WTC11 (cell line): ENCODE results near the gene TMEM192. TPM values are rescaled to one million over a fixed set of nuclear protein-coding genes. Genes with fewer than 3 reads are reported as not detected.

Experiments used
- ATAC-seq: fragments of 200-7000 bp; cut with Tn5 transposase; 2 replicates; pipeline ENCODE4 v1.10.0; 2021; ENCODE audit warnings: mild to moderate bottlenecking, moderate library complexity
- CTCF ChIA-PET: fragments of 300-600 bp; sonication (Branson Sonifier 250); formaldehyde crosslinking; loops from one replicate; lab custom pipeline; 2021; ENCODE audit warnings: antibody characterized with exemption; lab: Charles Lee
- POLR2A ChIA-PET: fragments of 350-600 bp; sonication (Branson Sonifier 250); formaldehyde crosslinking; loops from one replicate; lab custom pipeline; 2021; ENCODE audit warnings: antibody characterized with exemption; lab: Charles Lee
- DNase-seq: peaks from one replicate; pipeline ENCODE4 v3.0.0; 2021; ENCODE audit warnings: low spot score
- H3K27ac Mint-ChIP-seq: 2 replicates; pipeline ENCODE4 v1.8.0; 2021; ENCODE audit warnings: mixed read lengths
- H3K27me3 Mint-ChIP-seq: 2 replicates; pipeline ENCODE4 v1.8.0; 2021; ENCODE audit warnings: low read depth, mild to moderate bottlenecking, moderate library complexity, mixed read lengths
- H3K36me3 Mint-ChIP-seq: 2 replicates; pipeline ENCODE4 v1.8.0; 2021; ENCODE audit warnings: mixed read lengths
- H3K4me1 Mint-ChIP-seq: 2 replicates; pipeline ENCODE4 v1.8.0; 2022; ENCODE audit warnings: mixed read lengths
- H3K4me3 Mint-ChIP-seq: 2 replicates; pipeline ENCODE4 v1.8.0; 2021; ENCODE audit warnings: mild to moderate bottlenecking, moderate library complexity, mixed read lengths
- H3K9me3 Mint-ChIP-seq: 2 replicates; pipeline ENCODE4 v1.8.0; 2021; ENCODE audit warnings: mixed read lengths
- ATF6 ChIP-seq: sonication (generic); formaldehyde crosslinking; IDR thresholded peaks from 2 replicates; pipeline ENCODE4 v1.8.1; 2023; ENCODE audit warnings: mild to moderate bottlenecking, missing genetic modification reagents
- E2F4 ChIP-seq: sonication (generic); formaldehyde crosslinking; IDR thresholded peaks from 2 replicates; pipeline ENCODE4 v1.8.1; 2022; ENCODE audit warnings: low read depth, mild to moderate bottlenecking, moderate library complexity, missing genetic modification reagents, borderline replicate concordance
- ELF4 ChIP-seq: sonication (generic); formaldehyde crosslinking; IDR thresholded peaks from 2 replicates; pipeline ENCODE4 v1.8.1; 2022; ENCODE audit warnings: low read depth, mild to moderate bottlenecking, moderate library complexity, missing genetic modification reagents
- ESRRA ChIP-seq: sonication (generic); formaldehyde crosslinking; IDR thresholded peaks from 2 replicates; pipeline ENCODE4 v1.8.1; 2022; ENCODE audit warnings: mild to moderate bottlenecking, missing genetic modification reagents, borderline replicate concordance
- GABPB1 ChIP-seq: sonication (generic); formaldehyde crosslinking; IDR thresholded peaks from 2 replicates; pipeline ENCODE4 v1.8.1; 2023; ENCODE audit warnings: mild to moderate bottlenecking, missing genetic modification reagents
- GRHL2 ChIP-seq: fragments of 250-450 bp; sonication (Bioruptor Pico); IDR thresholded peaks from 2 replicates; pipeline ENCODE4 v1.8.0; 2022; ENCODE audit warnings: mild to moderate bottlenecking, moderate library complexity; ENCODE audit not compliant: insufficient replicate concordance, severe bottlenecking
- IRF2 ChIP-seq: sonication (generic); formaldehyde crosslinking; IDR thresholded peaks from 2 replicates; pipeline ENCODE4 v1.8.0; 2022; ENCODE audit warnings: low read depth, missing genetic modification reagents, borderline replicate concordance
- NFYB ChIP-seq: sonication (generic); formaldehyde crosslinking; conservative IDR thresholded peaks from 2 replicates; pipeline ENCODE4 v1.8.0; 2022; ENCODE audit warnings: low read depth, missing genetic modification reagents
- SMAD3 ChIP-seq: sonication (generic); formaldehyde crosslinking; IDR thresholded peaks from 2 replicates; pipeline ENCODE4 v1.8.0; 2022; ENCODE audit warnings: missing genetic modification reagents, mild to moderate bottlenecking, borderline replicate concordance
- SP1 ChIP-seq: sonication (generic); formaldehyde crosslinking; conservative IDR thresholded peaks from 2 replicates; pipeline ENCODE4 v1.8.1; 2022; ENCODE audit warnings: missing genetic modification reagents
- ZNF416 ChIP-seq: fragments of 250-450 bp; sonication (Bioruptor Pico); IDR thresholded peaks from 2 replicates; pipeline ENCODE4 v1.9.0; 2021; ENCODE audit warnings: mild to moderate bottlenecking, inconsistent platforms
- ZNF512 ChIP-seq: sonication (generic); formaldehyde crosslinking; IDR thresholded peaks from 2 replicates; pipeline ENCODE4 v1.8.1; 2022; ENCODE audit warnings: missing genetic modification reagents, borderline replicate concordance
- total RNA-seq: library from RNA; stranded (reverse); gene quantifications from 3 replicates; pipeline ENCODE4 v1.2.3, GENCODE V29; 2021
- TF ChIP-seq, protein P1 (sequence below): sonication (generic); formaldehyde crosslinking; IDR thresholded peaks from 2 replicates; pipeline ENCODE4 v1.8.1; 2023; ENCODE audit warnings: mild to moderate bottlenecking, missing genetic modification reagents, moderate library complexity
- TF ChIP-seq, protein P2 (sequence below): sonication (generic); formaldehyde crosslinking; conservative IDR thresholded peaks from 2 replicates; pipeline ENCODE4 v1.8.1; 2022; ENCODE audit warnings: mild to moderate bottlenecking, missing genetic modification reagents
- TF ChIP-seq, protein P3 (sequence below): sonication (generic); formaldehyde crosslinking; IDR thresholded peaks from 2 replicates; pipeline ENCODE4 v1.8.1; 2023; ENCODE audit warnings: mild to moderate bottlenecking, moderate library complexity, missing genetic modification reagents
- TF ChIP-seq, protein P4 (sequence below): sonication (generic); formaldehyde crosslinking; IDR thresholded peaks from 2 replicates; pipeline ENCODE4 v1.8.1; 2022; ENCODE audit warnings: mild to moderate bottlenecking, missing genetic modification reagents, moderate library complexity, borderline replicate concordance
- TF ChIP-seq, protein P5 (sequence below): fragments of 250-450 bp; sonication (Bioruptor Pico); IDR thresholded peaks from 2 replicates; pipeline ENCODE4 v1.9.0; 2021; ENCODE audit warnings: mild to moderate bottlenecking, borderline replicate concordance

TMEM192 gene
- total RNA-seq, 1 experiment from 2014 or later = 10.5 TPM

- TF ChIP-seq, protein P1, sequence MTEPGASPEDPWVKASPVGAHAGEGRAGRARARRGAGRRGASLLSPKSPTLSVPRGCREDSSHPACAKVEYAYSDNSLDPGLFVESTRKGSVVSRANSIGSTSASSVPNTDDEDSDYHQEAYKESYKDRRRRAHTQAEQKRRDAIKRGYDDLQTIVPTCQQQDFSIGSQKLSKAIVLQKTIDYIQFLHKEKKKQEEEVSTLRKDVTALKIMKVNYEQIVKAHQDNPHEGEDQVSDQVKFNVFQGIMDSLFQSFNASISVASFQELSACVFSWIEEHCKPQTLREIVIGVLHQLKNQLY (CRISPR knock-in tag) = no peak
- no peak for TF ChIP-seq SP1 (CRISPR knock-in tag)
- no peak for TF ChIP-seq IRF2 (CRISPR knock-in tag)
- TF ChIP-seq GRHL2 (CRISPR knock-in tag) = no peak
- TF ChIP-seq, protein P2, sequence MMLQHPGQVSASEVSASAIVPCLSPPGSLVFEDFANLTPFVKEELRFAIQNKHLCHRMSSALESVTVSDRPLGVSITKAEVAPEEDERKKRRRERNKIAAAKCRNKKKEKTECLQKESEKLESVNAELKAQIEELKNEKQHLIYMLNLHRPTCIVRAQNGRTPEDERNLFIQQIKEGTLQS (CRISPR knock-in tag) = no peak
- TF ChIP-seq, protein P3, sequence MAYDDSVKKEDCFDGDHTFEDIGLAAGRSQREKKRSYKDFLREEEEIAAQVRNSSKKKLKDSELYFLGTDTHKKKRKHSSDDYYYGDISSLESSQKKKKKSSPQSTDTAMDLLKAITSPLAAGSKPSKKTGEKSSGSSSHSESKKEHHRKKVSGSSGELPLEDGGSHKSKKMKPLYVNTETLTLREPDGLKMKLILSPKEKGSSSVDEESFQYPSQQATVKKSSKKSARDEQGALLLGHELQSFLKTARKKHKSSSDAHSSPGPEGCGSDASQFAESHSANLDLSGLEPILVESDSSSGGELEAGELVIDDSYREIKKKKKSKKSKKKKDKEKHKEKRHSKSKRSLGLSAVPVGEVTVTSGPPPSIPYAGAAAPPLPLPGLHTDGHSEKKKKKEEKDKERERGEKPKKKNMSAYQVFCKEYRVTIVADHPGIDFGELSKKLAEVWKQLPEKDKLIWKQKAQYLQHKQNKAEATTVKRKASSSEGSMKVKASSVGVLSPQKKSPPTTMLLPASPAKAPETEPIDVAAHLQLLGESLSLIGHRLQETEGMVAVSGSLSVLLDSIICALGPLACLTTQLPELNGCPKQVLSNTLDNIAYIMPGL (CRISPR knock-in tag) = no peak
- TF ChIP-seq, all 79 proteins: peak for 0
These were observed 2.6 kb upstream of the TMEM192 start (continued) for GRCh38 chr4:165115301-165115700.

DNA sequence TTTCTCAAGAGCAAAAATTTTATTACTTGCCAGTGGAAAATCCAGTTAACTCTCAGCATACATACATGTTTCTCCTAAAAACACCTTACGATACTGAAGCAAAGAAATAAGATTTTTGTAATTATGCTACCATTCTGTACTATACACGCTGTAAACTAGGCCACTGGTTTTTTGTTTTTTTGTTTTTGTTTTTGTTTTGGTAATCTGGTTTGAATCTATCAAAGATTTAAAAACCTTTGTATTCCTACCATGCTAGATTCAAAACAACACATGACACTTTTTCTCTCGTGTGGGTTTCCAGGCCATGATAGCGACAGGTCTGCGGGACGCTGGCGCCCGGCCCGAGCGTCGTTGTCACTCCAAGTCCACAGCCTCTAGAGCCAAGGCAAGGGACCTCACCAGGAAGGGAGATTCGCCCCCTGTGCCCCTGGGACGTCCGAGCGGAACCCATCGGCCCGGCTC, 723 bp downstream of the TMEM192 start:
- DNase-seq = no peak
- H3K9me3 Mint-ChIP-seq = no peaks in the 10 kb centered on the region
- H3K4me1 Mint-ChIP-seq = peaks cover 15% of the 10 kb centered on the region
- TF ChIP-seq ZNF512 (CRISPR knock-in tag) (no peak), ESRRA (CRISPR knock-in tag) (0 out of 2 replicates have a peak, but pooled peaks have one; percentile 2), GABPB1 (CRISPR knock-in tag) (peak; percentile 39; the same call in 1 of the 2 replicates), SMAD3 (CRISPR knock-in tag) (0 out of 2 replicates have a peak, but pooled peaks have one; percentile 21)
- ATAC-seq = no peak
- POLR2A ChIA-PET = interaction anchor here (1.1 kb wide), 1 partner anchor 215 kb away, joined by 6 read pairs; the partner anchor contains the start of gene MSMO1
- H3K27ac Mint-ChIP-seq = no peak overlapping the region
- H3K36me3 Mint-ChIP-seq = peaks cover 3% of the 10 kb centered on the region; the same call in 1 of the 2 replicates
- CTCF ChIA-PET = interaction anchor here (1.1 to 2.4 kb wide), 8 partner anchors 11 to 350 kb away, joined by 3 to 20 read pairs (median 6); partner anchors contain the start of gene TRIM61
- H3K27me3 Mint-ChIP-seq = peaks cover 3% of the 10 kb centered on the region; the same call in 1 of the 2 replicates
- H3K4me3 Mint-ChIP-seq = peak overlapping the region; percentile 80

GRCh38 chr4:165106518-165106917, 6.1 kb downstream of the TMEM192 start:
- CTCF ChIA-PET = interaction anchor here (1.4 to 2.1 kb wide), 2 partner anchors 9 to 24 kb away, joined by 6 to 10 read pairs; no protein-coding TSS in a partner anchor
- Mint-ChIP-seq H3K4me1 (0 out of 2 replicates have a peak, but pooled peaks cover under 1% of the 10 kb centered on the region), H3K27ac (no peak overlapping the region), H3K27me3 (no peaks in the 10 kb centered on the region), H3K36me3 (peaks cover 5% of the 10 kb centered on the region; the same call in 1 of the 2 replicates), H3K9me3 (no peaks in the 10 kb centered on the region), H3K4me3 (no peak overlapping the region)
- POLR2A ChIA-PET = no interaction called here
- no peak for DNase-seq
- ATAC-seq = no peak
- TF ChIP-seq, protein P4, sequence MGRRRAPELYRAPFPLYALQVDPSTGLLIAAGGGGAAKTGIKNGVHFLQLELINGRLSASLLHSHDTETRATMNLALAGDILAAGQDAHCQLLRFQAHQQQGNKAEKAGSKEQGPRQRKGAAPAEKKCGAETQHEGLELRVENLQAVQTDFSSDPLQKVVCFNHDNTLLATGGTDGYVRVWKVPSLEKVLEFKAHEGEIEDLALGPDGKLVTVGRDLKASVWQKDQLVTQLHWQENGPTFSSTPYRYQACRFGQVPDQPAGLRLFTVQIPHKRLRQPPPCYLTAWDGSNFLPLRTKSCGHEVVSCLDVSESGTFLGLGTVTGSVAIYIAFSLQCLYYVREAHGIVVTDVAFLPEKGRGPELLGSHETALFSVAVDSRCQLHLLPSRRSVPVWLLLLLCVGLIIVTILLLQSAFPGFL (CRISPR knock-in tag) = no peak
- TF ChIP-seq, protein P5, sequence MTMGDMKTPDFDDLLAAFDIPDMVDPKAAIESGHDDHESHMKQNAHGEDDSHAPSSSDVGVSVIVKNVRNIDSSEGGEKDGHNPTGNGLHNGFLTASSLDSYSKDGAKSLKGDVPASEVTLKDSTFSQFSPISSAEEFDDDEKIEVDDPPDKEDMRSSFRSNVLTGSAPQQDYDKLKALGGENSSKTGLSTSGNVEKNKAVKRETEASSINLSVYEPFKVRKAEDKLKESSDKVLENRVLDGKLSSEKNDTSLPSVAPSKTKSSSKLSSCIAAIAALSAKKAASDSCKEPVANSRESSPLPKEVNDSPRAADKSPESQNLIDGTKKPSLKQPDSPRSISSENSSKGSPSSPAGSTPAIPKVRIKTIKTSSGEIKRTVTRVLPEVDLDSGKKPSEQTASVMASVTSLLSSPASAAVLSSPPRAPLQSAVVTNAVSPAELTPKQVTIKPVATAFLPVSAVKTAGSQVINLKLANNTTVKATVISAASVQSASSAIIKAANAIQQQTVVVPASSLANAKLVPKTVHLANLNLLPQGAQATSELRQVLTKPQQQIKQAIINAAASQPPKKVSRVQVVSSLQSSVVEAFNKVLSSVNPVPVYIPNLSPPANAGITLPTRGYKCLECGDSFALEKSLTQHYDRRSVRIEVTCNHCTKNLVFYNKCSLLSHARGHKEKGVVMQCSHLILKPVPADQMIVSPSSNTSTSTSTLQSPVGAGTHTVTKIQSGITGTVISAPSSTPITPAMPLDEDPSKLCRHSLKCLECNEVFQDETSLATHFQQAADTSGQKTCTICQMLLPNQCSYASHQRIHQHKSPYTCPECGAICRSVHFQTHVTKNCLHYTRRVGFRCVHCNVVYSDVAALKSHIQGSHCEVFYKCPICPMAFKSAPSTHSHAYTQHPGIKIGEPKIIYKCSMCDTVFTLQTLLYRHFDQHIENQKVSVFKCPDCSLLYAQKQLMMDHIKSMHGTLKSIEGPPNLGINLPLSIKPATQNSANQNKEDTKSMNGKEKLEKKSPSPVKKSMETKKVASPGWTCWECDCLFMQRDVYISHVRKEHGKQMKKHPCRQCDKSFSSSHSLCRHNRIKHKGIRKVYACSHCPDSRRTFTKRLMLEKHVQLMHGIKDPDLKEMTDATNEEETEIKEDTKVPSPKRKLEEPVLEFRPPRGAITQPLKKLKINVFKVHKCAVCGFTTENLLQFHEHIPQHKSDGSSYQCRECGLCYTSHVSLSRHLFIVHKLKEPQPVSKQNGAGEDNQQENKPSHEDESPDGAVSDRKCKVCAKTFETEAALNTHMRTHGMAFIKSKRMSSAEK (CRISPR knock-in tag) = no peak
- no peak for TF ChIP-seq NFYB (CRISPR knock-in tag)
- TF ChIP-seq ZNF416 (CRISPR knock-in tag) = no peak
- no peak for TF ChIP-seq ATF6 (CRISPR knock-in tag)
- TF ChIP-seq ELF4 (CRISPR knock-in tag) = no peak
- no peak for TF ChIP-seq E2F4
- TF ChIP-seq, protein P2 (CRISPR knock-in tag) = no peak
